H9 (cell line): Measurements from ENCODE around the gene MYL9. TPM values are rescaled to one million over a fixed set of nuclear protein-coding genes. Genes with fewer than 3 reads are reported as not detected.

Experiments used
- DNase-seq: peaks from one replicate; pipeline ENCODE4 v3.0.0-alpha.2; 2017
- H2AFZ ChIP-seq: one replicate; pipeline ENCODE4 v1.6.1; 2013; ENCODE audit warnings: mild to moderate bottlenecking, low read length, control low read depth, moderate library complexity
- H2AK5ac ChIP-seq: 2 replicates; pipeline ENCODE4 v1.6.1; 2013; ENCODE audit warnings: low read length, control low read depth, mixed read lengths; ENCODE audit not compliant: insufficient read length
- H2BK120ac ChIP-seq: one replicate; pipeline ENCODE4 v1.6.1; 2013; ENCODE audit warnings: low read depth, mild to moderate bottlenecking, low read length, control low read depth, inconsistent platforms; ENCODE audit not compliant: poor library complexity, severe bottlenecking
- H2BK12ac ChIP-seq: 2 replicates; pipeline ENCODE4 v1.6.1; 2013; ENCODE audit warnings: low read length, control low read depth, mixed read lengths, low read depth; ENCODE audit not compliant: insufficient read length
- H2BK15ac ChIP-seq: 2 replicates; pipeline ENCODE4 v1.6.1; 2013; ENCODE audit warnings: low read depth, low read length, control low read depth
- H2BK20ac ChIP-seq: one replicate; pipeline ENCODE4 v1.6.1; 2013; ENCODE audit warnings: low read depth, mild to moderate bottlenecking, low read length, control low read depth, inconsistent platforms; ENCODE audit not compliant: poor library complexity, severe bottlenecking
- H2BK5ac ChIP-seq: 2 replicates; pipeline ENCODE4 v1.6.1; 2013; ENCODE audit warnings: low read length, control low read depth, mixed read lengths; ENCODE audit not compliant: insufficient read length
- H3K14ac ChIP-seq: 2 replicates; pipeline ENCODE4 v1.6.1; 2013; ENCODE audit warnings: low read length, control low read depth; ENCODE audit not compliant: insufficient read depth
- H3K18ac ChIP-seq: 2 replicates; pipeline ENCODE4 v1.6.1; 2013; ENCODE audit warnings: low read depth, mild to moderate bottlenecking, mixed read lengths, low read length, control low read depth; ENCODE audit not compliant: insufficient read length
- H3K23ac ChIP-seq: 2 replicates; pipeline ENCODE4 v1.6.1; 2013; ENCODE audit warnings: low read length, control low read depth, mixed read lengths, low read depth; ENCODE audit not compliant: insufficient read length
- H3K23me2 ChIP-seq: 2 replicates; pipeline ENCODE4 v1.6.1; 2013; ENCODE audit warnings: low read depth, mild to moderate bottlenecking, mixed read lengths, low read length, control low read depth; ENCODE audit not compliant: insufficient read length, poor library complexity, severe bottlenecking
- H3K27ac ChIP-seq: 2 replicates; pipeline ENCODE4 v1.5.1; 2013; ENCODE audit warnings: low read length, control low read depth, mixed read lengths, low read depth; ENCODE audit not compliant: insufficient read length
- H3K27me3 ChIP-seq: 2 replicates; pipeline ENCODE4 v1.6.1; 2013; ENCODE audit warnings: low read length, control low read depth, inconsistent platforms; ENCODE audit not compliant: insufficient read depth
- H3K4ac ChIP-seq: 2 replicates; pipeline ENCODE4 v1.6.1; 2013; ENCODE audit warnings: low read depth, mild to moderate bottlenecking, control low read depth, inconsistent platforms, low read length, moderate library complexity
- H3K4me1 ChIP-seq: 2 replicates; pipeline ENCODE4 v1.6.1; 2013; ENCODE audit warnings: low read length, control low read depth, inconsistent platforms; ENCODE audit not compliant: insufficient read depth
- H3K4me2 ChIP-seq: 2 replicates; pipeline ENCODE4 v1.6.1; 2013; ENCODE audit warnings: low read length, control low read depth, mixed read lengths; ENCODE audit not compliant: insufficient read length, insufficient read depth
- H3K56ac ChIP-seq: 2 replicates; pipeline ENCODE4 v1.6.1; 2013; ENCODE audit warnings: low read depth, mild to moderate bottlenecking, mixed read lengths, low read length, control low read depth; ENCODE audit not compliant: insufficient read length
- H3K79me1 ChIP-seq: 2 replicates; pipeline ENCODE4 v1.6.1; 2013; ENCODE audit warnings: low read depth, mild to moderate bottlenecking, moderate library complexity, low read length, control low read depth, inconsistent platforms; ENCODE audit not compliant: insufficient read depth, poor library complexity, severe bottlenecking
- H3K79me2 ChIP-seq: 2 replicates; pipeline ENCODE4 v1.6.1; 2013; ENCODE audit warnings: low read length, control low read depth, inconsistent platforms; ENCODE audit not compliant: insufficient read depth
- H3K9ac ChIP-seq: 2 replicates; pipeline ENCODE4 v1.6.1; 2013; ENCODE audit warnings: low read length, control low read depth, mixed read lengths; ENCODE audit not compliant: insufficient read length; ENCODE audit errors: extremely low read depth
- H3K9me3 ChIP-seq: one replicate; pipeline ENCODE4 v1.6.1; 2013; ENCODE audit warnings: low read depth, low read length, inconsistent platforms; ENCODE audit not compliant: control insufficient read depth
- H3T11ph ChIP-seq: one replicate; pipeline ENCODE4 v1.6.1; 2013; ENCODE audit warnings: mild to moderate bottlenecking, low read length, control low read depth, inconsistent platforms
- H4K20me1 ChIP-seq: one replicate; pipeline ENCODE4 v1.6.1; 2013; ENCODE audit not compliant: control insufficient read depth, insufficient read length, insufficient read depth
- H4K5ac ChIP-seq: 2 replicates; pipeline ENCODE4 v1.6.1; 2013; ENCODE audit warnings: low read depth, mild to moderate bottlenecking, mixed read lengths, low read length, control low read depth; ENCODE audit not compliant: insufficient read length
- H4K8ac ChIP-seq: replicated peaks from 2 replicates; pipeline ENCODE4 v1.6.1; 2013; ENCODE audit warnings: low read length, control low read depth, mixed read lengths, low read depth; ENCODE audit not compliant: insufficient read length
- H4K91ac ChIP-seq: 2 replicates; pipeline ENCODE4 v1.6.1; 2013; ENCODE audit warnings: low read depth, mild to moderate bottlenecking, moderate library complexity, mixed read lengths, low read length, control low read depth; ENCODE audit not compliant: insufficient read length
- H3K27ac Mint-ChIP-seq, 3 experiments: 2 replicates in 2 of 3; 3 replicates in 1 of 3; pipeline ENCODE4 v1.8.0; 2020 to 2021; ENCODE audit warnings: mixed read lengths in 3 of 3, mild to moderate bottlenecking in 1 of 3, moderate library complexity in 1 of 3
- H3K27me3 Mint-ChIP-seq: 2 replicates; pipeline ENCODE4 v1.8.0; 2021; ENCODE audit warnings: low read depth, mild to moderate bottlenecking, moderate library complexity, mixed read lengths
- H3K36me3 Mint-ChIP-seq, 3 experiments: 2 replicates in 2 of 3; 3 replicates in 1 of 3; pipeline ENCODE4 v1.8.0; 2020 to 2021; ENCODE audit warnings: low read depth in 3 of 3, mixed read lengths in 3 of 3; ENCODE audit not compliant: insufficient read depth in 1 of 3
- H3K4me1 Mint-ChIP-seq, 2 experiments: 2 replicates each; pipeline ENCODE4 v1.8.0; 2020; ENCODE audit warnings: mixed read lengths in 2 of 2
- H3K4me3 Mint-ChIP-seq, 2 experiments: 2 replicates in 1 of 2; 3 replicates in 1 of 2; pipeline ENCODE4 v1.8.0; 2020 to 2021; ENCODE audit warnings: mild to moderate bottlenecking in 2 of 2, mixed read lengths in 2 of 2, moderate library complexity in 1 of 2
- H3K9me3 Mint-ChIP-seq, 2 experiments: 2 replicates in 1 of 2; 3 replicates in 1 of 2; pipeline ENCODE4 v1.8.0; 2020; ENCODE audit warnings: mild to moderate bottlenecking in 2 of 2, mixed read lengths in 2 of 2, moderate library complexity in 1 of 2
- WGBS: extraction: QIAGEN DNeasy Blood & Tissue Kit; methylation state at CpG from one replicate; pipeline ENCODE4 v1.1.7; 2013; ENCODE audit warnings: missing lambda C conversion rate, low lambda C conversion rate, mixed read lengths; ENCODE audit not compliant: insufficient read length; ENCODE audit errors: extremely low coverage; 5-methylcytosine and 5-hydroxymethylcytosine counted together
- total RNA-seq: library from RNA; stranded (reverse); gene quantifications from 2 replicates; pipeline ENCODE4 v1.2.1, GENCODE V29; 2021
- TF ChIP-seq, protein P1 (sequence below): fragments of 200-600 bp; sonication (generic); conservative IDR thresholded peaks from 3 replicates; pipeline ENCODE4 v1.8.0; 2021; ENCODE audit warnings: antibody characterized with exemption, mild to moderate bottlenecking

MYL9 gene
- total RNA-seq, 1 experiment from 2014 or later, result 218 TPM

DNA sequence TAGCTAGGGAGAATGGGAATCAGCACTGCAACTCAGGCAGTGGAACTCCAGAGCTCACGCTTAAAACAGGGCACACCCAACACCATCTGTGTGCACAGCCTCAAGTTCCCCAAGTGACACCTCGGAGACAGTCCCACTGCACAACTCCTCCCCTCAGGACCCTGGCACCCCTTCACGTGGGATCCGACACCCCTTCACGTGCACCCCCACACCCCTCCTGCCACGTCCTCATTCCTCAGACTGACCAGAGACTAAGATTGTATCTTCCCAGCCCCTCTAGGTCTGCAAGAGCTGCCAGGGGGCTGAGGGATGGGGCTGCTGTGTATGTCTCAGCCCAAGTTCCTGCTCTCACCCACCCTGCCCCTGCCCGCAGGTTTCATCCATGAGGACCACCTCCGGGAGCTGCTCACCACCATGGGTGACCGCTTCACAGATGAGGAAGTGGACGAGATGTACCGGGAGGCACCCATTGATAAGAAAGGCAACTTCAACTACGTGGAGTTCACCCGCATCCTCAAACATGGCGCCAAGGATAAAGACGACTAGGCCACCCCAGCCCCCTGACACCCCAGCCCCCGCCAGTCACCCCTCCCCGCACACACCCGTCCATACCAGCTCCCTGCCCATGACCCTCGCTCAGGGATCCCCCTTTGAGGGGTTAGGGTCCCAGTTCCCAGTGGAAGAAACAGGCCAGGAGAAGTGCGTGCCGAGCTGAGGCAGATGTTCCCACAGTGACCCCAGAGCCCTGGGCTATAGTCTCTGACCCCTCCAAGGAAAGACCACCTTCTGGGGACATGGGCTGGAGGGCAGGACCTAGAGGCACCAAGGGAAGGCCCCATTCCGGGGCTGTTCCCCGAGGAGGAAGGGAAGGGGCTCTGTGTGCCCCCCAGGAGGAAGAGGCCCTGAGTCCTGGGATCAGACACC lies 7.6 kb downstream of the MYL9 start:
- H2BK12ac ChIP-seq, result no peak overlapping the region
- H3K4me1 ChIP-seq, result no peaks in the 10 kb centered on the region
- no peak for DNase-seq
- TF ChIP-seq, protein P1, sequence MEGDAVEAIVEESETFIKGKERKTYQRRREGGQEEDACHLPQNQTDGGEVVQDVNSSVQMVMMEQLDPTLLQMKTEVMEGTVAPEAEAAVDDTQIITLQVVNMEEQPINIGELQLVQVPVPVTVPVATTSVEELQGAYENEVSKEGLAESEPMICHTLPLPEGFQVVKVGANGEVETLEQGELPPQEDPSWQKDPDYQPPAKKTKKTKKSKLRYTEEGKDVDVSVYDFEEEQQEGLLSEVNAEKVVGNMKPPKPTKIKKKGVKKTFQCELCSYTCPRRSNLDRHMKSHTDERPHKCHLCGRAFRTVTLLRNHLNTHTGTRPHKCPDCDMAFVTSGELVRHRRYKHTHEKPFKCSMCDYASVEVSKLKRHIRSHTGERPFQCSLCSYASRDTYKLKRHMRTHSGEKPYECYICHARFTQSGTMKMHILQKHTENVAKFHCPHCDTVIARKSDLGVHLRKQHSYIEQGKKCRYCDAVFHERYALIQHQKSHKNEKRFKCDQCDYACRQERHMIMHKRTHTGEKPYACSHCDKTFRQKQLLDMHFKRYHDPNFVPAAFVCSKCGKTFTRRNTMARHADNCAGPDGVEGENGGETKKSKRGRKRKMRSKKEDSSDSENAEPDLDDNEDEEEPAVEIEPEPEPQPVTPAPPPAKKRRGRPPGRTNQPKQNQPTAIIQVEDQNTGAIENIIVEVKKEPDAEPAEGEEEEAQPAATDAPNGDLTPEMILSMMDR, result no peak
- H4K8ac ChIP-seq, result no peak overlapping the region
- peaks cover 3 to 8% of the 10 kb centered on the region in 2 experiments for H3K4me1 Mint-ChIP-seq
- no peak overlapping the region for H2BK20ac ChIP-seq
- peaks cover 13 to 40% (median 22%) of the 10 kb centered on the region in 3 experiments; a peak in 6 of 7 replicates for H3K36me3 Mint-ChIP-seq
- no peak overlapping the region for H3K56ac ChIP-seq
- no peak overlapping the region for H3K4ac ChIP-seq
- H4K91ac ChIP-seq, result no peak overlapping the region
- no peak overlapping the region for H3K18ac ChIP-seq
- H3K27ac Mint-ChIP-seq, result peak overlapping the region in 2 of 3 experiments; percentile 44 to 48; a peak in 2 of 7 replicates
- H3K4me2 ChIP-seq, result no peak overlapping the region
- H3K9me3 Mint-ChIP-seq, result no peaks in the 10 kb centered on the region
- H3K27me3 Mint-ChIP-seq, result no peaks in the 10 kb centered on the region
- H4K20me1 ChIP-seq, result no peaks in the 10 kb centered on the region
- no peaks in the 10 kb centered on the region for H3K23me2 ChIP-seq
- H3K9ac ChIP-seq, result no peak overlapping the region
- H4K5ac ChIP-seq, result no peak overlapping the region
- no peak overlapping the region for H3T11ph ChIP-seq
- H3K27me3 ChIP-seq, result no peaks in the 10 kb centered on the region
- no peak overlapping the region for H2BK5ac ChIP-seq
- H3K14ac ChIP-seq, result no peak overlapping the region
- H2AFZ ChIP-seq, result no peak overlapping the region
- no peak overlapping the region for H3K23ac ChIP-seq
- H2AK5ac ChIP-seq, result no peak overlapping the region
- no peak overlapping the region; a peak in 1 of 5 replicates for H3K4me3 Mint-ChIP-seq
- H3K27ac ChIP-seq, result no peak overlapping the region
- no peaks in the 10 kb centered on the region for H3K9me3 ChIP-seq
- no peak overlapping the region for H2BK15ac ChIP-seq
- H3K79me2 ChIP-seq, result no peaks in the 10 kb centered on the region
- WGBS, result no CpG with 5 or more reads among the region's 23 CpGs
- no peaks in the 10 kb centered on the region for H3K79me1 ChIP-seq
- no peak overlapping the region for H2BK120ac ChIP-seq
